Measurements from ENCODE around the gene TMEM11.

TMEM11 gene

DNA sequence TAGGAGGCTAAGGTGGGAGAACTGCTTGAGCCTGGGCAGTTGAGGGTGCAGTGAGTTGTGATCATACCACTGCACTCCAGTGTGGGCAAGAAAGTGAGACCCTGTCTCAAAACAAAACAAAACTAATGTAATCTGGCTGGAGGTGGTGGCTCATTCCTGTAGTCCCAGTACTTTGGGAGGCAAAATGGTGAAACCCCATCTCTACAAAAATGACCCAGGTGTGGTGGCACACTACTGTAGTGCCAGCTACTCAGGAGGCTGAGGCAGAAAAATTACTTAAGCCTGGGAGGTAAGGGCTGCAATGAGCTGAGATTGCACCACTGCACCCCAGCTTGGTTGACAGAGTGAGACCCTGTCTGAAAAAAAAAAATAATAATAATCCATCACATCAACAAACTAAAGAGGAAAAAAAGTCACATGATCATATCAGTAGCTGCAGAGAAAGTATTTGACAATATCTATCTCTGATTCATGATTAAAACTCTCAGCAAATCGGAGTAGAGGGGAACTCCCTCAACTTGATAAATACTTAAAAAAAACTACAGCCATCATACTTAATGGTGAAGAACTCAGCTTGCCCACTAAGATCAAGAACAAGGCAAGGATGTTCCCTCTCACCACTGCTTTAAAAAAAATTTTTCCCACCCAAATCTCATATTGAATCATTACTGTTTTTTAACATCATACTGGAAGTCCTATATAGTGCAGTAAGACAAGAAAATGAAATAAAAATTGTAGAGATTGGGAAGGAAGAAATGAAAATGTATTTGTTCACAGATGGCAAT is 56.2 kb downstream of the TMEM11 start:
- no peaks in the 10 kb centered on the region for H3K36me3 ChIP-seq (ENCODE audit: control insufficient read depth, insufficient read depth, low read length)
- no peak overlapping the region for H3K27ac ChIP-seq (ENCODE audit: low read depth, low read length)
- H3K4me1 ChIP-seq (ENCODE audit: control insufficient read depth, insufficient read depth, low read length): no peaks in the 10 kb centered on the region
- no peak overlapping the region for H3K4me3 ChIP-seq (ENCODE audit: low read depth, low read length)
- no peak overlapping the region for H3K9ac ChIP-seq (ENCODE audit: low read length)
- no peaks in the 10 kb centered on the region for H3K27me3 ChIP-seq (ENCODE audit: control insufficient read depth, insufficient read depth, low read length)
- peaks cover 23% of the 10 kb centered on the region for H3K9me3 ChIP-seq (ENCODE audit: control insufficient read depth, insufficient read depth, low read depth, low read length)

DNA sequence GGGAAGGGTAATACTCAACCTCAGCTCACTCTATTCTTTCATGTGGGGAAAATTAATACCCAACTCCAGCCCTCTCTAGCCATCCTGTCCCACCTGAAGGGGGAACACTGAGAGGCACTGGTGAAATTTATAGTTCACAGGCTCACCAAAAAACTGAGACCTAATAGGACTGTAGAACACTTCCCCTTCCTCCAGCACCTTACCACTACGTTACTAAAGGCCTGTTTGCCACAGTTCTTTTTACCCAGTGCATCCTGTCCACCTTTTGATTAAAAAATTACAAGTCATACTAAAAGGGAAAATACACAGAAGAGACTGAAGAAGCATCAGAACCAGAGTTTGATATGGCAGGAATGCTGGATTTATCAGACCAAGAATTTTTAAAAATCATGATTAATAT is 61.2 kb downstream of the TMEM11 start:
- Histone ChIP-seq H3K9me3 (ENCODE audit: control insufficient read depth, insufficient read depth, low read depth, low read length) (peaks cover 66% of the 10 kb centered on the region), H3K36me3 (ENCODE audit: control insufficient read depth, insufficient read depth, low read length) (peaks cover 1% of the 10 kb centered on the region; the same call in 1 of the 2 replicates), H3K27me3 (ENCODE audit: control insufficient read depth, insufficient read depth, low read length) (no peaks in the 10 kb centered on the region), H3K9ac (ENCODE audit: low read length) (no peak overlapping the region), H3K4me1 (ENCODE audit: control insufficient read depth, insufficient read depth, low read length) (no peaks in the 10 kb centered on the region), H3K4me3 (ENCODE audit: low read depth, low read length) (no peak overlapping the region), H3K27ac (ENCODE audit: low read depth, low read length) (no peak overlapping the region)

DNA sequence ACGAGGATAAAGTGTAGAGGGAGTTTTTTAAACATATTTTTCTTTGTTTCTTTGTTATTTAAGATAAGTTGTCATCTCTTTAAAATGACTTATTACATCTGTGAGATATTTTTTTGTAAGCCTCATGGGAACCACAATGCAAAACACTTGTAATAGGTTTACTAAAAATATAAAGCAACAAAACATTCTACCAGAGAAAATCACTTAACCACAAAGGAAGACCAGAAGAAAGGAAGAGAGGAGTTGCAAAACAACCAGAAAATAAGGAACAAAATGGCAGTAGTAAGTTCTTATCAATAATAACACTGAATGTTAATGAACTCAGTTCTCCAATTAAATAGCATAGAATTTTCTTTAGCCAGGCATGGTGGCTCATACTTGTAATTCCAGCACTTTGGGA is 64.3 kb downstream of the TMEM11 start:
- H3K9me3 ChIP-seq (ENCODE audit: control insufficient read depth, insufficient read depth, low read depth, low read length): peaks cover 73% of the 10 kb centered on the region
- no peak overlapping the region for H3K9ac ChIP-seq (ENCODE audit: low read length)
- H3K4me3 ChIP-seq (ENCODE audit: low read depth, low read length): no peak overlapping the region
- H3K27me3 ChIP-seq (ENCODE audit: control insufficient read depth, insufficient read depth, low read length): no peaks in the 10 kb centered on the region
- H3K4me1 ChIP-seq (ENCODE audit: control insufficient read depth, insufficient read depth, low read length): no peaks in the 10 kb centered on the region
- peaks cover 12% of the 10 kb centered on the region; the same call in 1 of the 2 replicates for H3K36me3 ChIP-seq (ENCODE audit: control insufficient read depth, insufficient read depth, low read length)
- no peak overlapping the region for H3K27ac ChIP-seq (ENCODE audit: low read depth, low read length)
